ENCODE measurements around the gene RGMB. TPM values are rescaled to one million over a fixed set of nuclear protein-coding genes. Genes with fewer than 3 reads are reported as not detected.

The RGMB gene
- total RNA-seq, 1 donor: 70.9 TPM

DNA sequence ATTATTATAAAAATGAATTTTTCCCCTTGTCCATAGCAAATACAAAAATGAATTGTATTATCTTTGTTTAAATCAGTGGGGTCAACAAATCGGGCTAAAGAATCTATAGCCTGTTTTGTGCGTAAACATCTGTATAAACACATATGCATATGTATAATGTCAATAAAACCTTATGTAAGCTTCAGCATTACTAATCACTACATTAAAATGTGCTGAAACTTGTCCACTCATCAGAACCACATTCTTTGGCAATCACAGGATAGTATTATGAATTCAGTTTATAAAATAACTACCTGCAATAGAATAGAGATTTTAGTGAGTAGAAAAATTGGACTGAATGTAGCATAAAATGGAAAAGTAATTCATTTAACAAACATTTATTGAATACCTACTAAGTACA, 30.6 kb downstream of the RGMB start:
- DNase-seq (ENCODE audit: insufficient read length, low spot score, missing footprints): no peak
- Histone ChIP-seq H3K4me2 (ENCODE audit: insufficient read depth, low read length) (no peak overlapping the region), H3K9me3 (ENCODE audit: low read depth, low read length) (peaks cover 7% of the 10 kb centered on the region), H3K27ac (ENCODE audit: low read depth, low read length) (no peak overlapping the region), H3K4me3 (ENCODE audit: insufficient read depth, low read length) (no peak overlapping the region), H3K79me2 (ENCODE audit: insufficient read depth, low read length) (no peaks in the 10 kb centered on the region), H3K36me3 (ENCODE audit: insufficient read depth, low read length) (no peaks in the 10 kb centered on the region), H3K4me1 (ENCODE audit: insufficient read depth, low read length) (no peaks in the 10 kb centered on the region), H3K27me3 (ENCODE audit: insufficient read depth, low read length) (no peaks in the 10 kb centered on the region), H4K20me1 (ENCODE audit: insufficient read depth, low read length) (no peaks in the 10 kb centered on the region), H2AFZ (ENCODE audit: low read length) (no peak overlapping the region)
- TF ChIP-seq, protein P1, sequence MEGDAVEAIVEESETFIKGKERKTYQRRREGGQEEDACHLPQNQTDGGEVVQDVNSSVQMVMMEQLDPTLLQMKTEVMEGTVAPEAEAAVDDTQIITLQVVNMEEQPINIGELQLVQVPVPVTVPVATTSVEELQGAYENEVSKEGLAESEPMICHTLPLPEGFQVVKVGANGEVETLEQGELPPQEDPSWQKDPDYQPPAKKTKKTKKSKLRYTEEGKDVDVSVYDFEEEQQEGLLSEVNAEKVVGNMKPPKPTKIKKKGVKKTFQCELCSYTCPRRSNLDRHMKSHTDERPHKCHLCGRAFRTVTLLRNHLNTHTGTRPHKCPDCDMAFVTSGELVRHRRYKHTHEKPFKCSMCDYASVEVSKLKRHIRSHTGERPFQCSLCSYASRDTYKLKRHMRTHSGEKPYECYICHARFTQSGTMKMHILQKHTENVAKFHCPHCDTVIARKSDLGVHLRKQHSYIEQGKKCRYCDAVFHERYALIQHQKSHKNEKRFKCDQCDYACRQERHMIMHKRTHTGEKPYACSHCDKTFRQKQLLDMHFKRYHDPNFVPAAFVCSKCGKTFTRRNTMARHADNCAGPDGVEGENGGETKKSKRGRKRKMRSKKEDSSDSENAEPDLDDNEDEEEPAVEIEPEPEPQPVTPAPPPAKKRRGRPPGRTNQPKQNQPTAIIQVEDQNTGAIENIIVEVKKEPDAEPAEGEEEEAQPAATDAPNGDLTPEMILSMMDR (IDR thresholded peaks at IDR 0.05; ENCODE audit: extremely low read depth, low read depth, low read length): no peak

DNA sequence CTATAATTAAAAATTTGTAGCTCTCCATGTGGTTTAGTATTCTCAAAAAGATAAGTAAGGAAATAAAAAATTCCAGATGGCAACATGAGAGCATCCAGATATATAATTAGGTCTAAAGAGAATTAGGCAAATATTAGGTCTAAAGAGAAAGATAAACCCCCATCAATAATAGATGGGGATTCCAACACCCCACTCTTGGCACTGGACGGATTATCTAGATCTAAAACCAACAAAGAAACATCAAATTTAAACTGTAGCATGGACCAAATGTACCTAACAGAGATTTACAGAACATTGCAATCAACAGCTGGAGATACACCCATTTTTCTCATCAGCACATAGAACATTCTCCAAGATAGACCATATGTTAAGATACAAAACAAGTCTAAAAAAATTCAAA, 31.6 kb downstream of the RGMB start:
- Histone ChIP-seq H3K27me3 (ENCODE audit: insufficient read depth, low read length) (no peaks in the 10 kb centered on the region), H3K9me3 (ENCODE audit: low read depth, low read length) (peaks cover 7% of the 10 kb centered on the region), H3K4me2 (ENCODE audit: insufficient read depth, low read length) (no peak overlapping the region), H4K20me1 (ENCODE audit: insufficient read depth, low read length) (no peaks in the 10 kb centered on the region), H3K79me2 (ENCODE audit: insufficient read depth, low read length) (no peaks in the 10 kb centered on the region), H2AFZ (ENCODE audit: low read length) (no peak overlapping the region), H3K4me1 (ENCODE audit: insufficient read depth, low read length) (no peaks in the 10 kb centered on the region), H3K4me3 (ENCODE audit: insufficient read depth, low read length) (no peak overlapping the region), H3K36me3 (ENCODE audit: insufficient read depth, low read length) (no peaks in the 10 kb centered on the region), H3K27ac (ENCODE audit: low read depth, low read length) (no peak overlapping the region)
- no peak for DNase-seq (ENCODE audit: insufficient read length, low spot score, missing footprints)
- TF ChIP-seq, protein P1 (IDR thresholded peaks at IDR 0.05; ENCODE audit: extremely low read depth, low read depth, low read length): no peak

DNA sequence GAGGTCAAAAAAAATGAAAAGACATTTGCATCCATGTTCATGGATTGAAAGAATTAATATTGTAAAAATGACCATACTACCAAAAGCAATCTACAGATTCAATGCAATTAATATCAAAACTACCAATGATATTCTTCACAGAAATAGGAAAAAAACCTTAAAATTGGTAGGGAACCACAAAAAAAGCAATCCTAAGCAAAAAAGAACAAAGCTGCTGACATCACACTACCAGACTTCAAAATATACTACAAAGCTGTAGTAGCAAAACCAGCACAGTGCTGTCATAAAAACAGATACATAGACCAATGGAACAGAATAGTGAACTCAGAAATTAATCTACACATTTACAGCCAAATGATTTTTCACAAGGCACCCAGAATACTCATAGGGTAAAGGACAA, 34.3 kb downstream of the RGMB start:
- no peak overlapping the region for H3K27ac ChIP-seq (ENCODE audit: low read depth, low read length)
- no peak overlapping the region for H3K4me2 ChIP-seq (ENCODE audit: insufficient read depth, low read length)
- no peaks in the 10 kb centered on the region for H3K36me3 ChIP-seq (ENCODE audit: insufficient read depth, low read length)
- H3K4me3 ChIP-seq (ENCODE audit: insufficient read depth, low read length): no peak overlapping the region
- no peak for DNase-seq (ENCODE audit: insufficient read length, low spot score, missing footprints)
- no peak overlapping the region for H2AFZ ChIP-seq (ENCODE audit: low read length)
- TF ChIP-seq, protein P1 (IDR thresholded peaks at IDR 0.05; ENCODE audit: extremely low read depth, low read depth, low read length): no peak
- no peaks in the 10 kb centered on the region for H3K27me3 ChIP-seq (ENCODE audit: insufficient read depth, low read length)
- H3K9me3 ChIP-seq (ENCODE audit: low read depth, low read length): peaks cover 7% of the 10 kb centered on the region
- H4K20me1 ChIP-seq (ENCODE audit: insufficient read depth, low read length): no peaks in the 10 kb centered on the region
- H3K79me2 ChIP-seq (ENCODE audit: insufficient read depth, low read length): no peaks in the 10 kb centered on the region
- H3K4me1 ChIP-seq (ENCODE audit: insufficient read depth, low read length): no peaks in the 10 kb centered on the region

DNA sequence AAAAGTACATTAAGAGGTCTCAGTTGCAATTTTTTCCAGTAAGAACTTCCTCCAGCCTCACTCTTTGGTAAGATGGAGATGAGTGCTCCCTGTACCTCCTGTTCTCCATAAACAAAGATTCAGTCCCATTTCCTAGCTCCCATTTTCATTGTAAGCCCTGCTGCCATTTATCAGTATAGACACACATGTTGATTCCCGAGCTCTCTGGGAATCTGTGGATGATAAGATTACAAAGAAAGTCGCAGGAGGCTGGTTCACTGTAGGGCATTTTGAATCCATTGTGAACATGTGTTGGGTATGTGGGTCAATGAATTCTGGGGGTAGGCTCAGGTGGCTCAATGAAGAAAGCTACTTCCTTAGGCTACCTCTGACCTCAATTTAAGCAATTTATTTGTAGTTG, 36.7 kb downstream of the RGMB start:
- H3K4me3 ChIP-seq (ENCODE audit: insufficient read depth, low read length): no peak overlapping the region
- TF ChIP-seq, protein P1 (IDR thresholded peaks at IDR 0.05; ENCODE audit: extremely low read depth, low read depth, low read length): no peak
- H3K9me3 ChIP-seq (ENCODE audit: low read depth, low read length): peaks cover 7% of the 10 kb centered on the region
- no peaks in the 10 kb centered on the region for H3K36me3 ChIP-seq (ENCODE audit: insufficient read depth, low read length)
- H3K27ac ChIP-seq (ENCODE audit: low read depth, low read length): no peak overlapping the region
- no peaks in the 10 kb centered on the region for H4K20me1 ChIP-seq (ENCODE audit: insufficient read depth, low read length)
- no peak overlapping the region for H2AFZ ChIP-seq (ENCODE audit: low read length)
- H3K79me2 ChIP-seq (ENCODE audit: insufficient read depth, low read length): no peaks in the 10 kb centered on the region
- no peaks in the 10 kb centered on the region for H3K27me3 ChIP-seq (ENCODE audit: insufficient read depth, low read length)
- no peak overlapping the region for H3K4me2 ChIP-seq (ENCODE audit: insufficient read depth, low read length)
- H3K4me1 ChIP-seq (ENCODE audit: insufficient read depth, low read length): no peaks in the 10 kb centered on the region
- no peak for DNase-seq (ENCODE audit: insufficient read length, low spot score, missing footprints)

Data from osteoblast (primary cell).